Small intestine (tissue), 7 donors: ENCODE data around the gene SPC24. TPM values are rescaled to one million over a fixed set of nuclear protein-coding genes. Genes with fewer than 3 reads are reported as not detected.
"Not testable (repeated sequence)": the region's sequence is repeated elsewhere in the genome, so short reads cannot be mapped to it uniquely, and the experiment has no call there.

ENCODE experiments used
- DNase-seq, 2 donors: peaks; one replicate each; pipeline versions ENCODE4 v3.0.0 to v3.0.0-alpha.2; 2013
- FAIRE-seq: peaks from 2 replicates; lab custom pipeline; 2012; peaks lifted over from hg19 to GRCh38; lab: Jason Lieb, UNC
- H3K27ac ChIP-seq, 3 donors: one replicate each; pipeline ENCODE4 v1.5.1; 2013; ENCODE audit warnings: low read length in 2 of 3, mild to moderate bottlenecking in 2 of 3, control low read depth in 1 of 3, inconsistent platforms in 1 of 3, low read depth in 1 of 3, moderate library complexity in 1 of 3
- H3K27me3 ChIP-seq, 3 donors: one replicate each; pipeline ENCODE4 v1.6.1; 2013; ENCODE audit warnings: low read length in 3 of 3, inconsistent platforms in 1 of 3; ENCODE audit not compliant: control insufficient read depth in 3 of 3, insufficient read depth in 3 of 3
- H3K36me3 ChIP-seq, 3 donors: one replicate each; pipeline ENCODE4 v1.6.1; 2013; ENCODE audit warnings: low read length in 3 of 3, inconsistent platforms in 1 of 3, low read depth in 1 of 3, mild to moderate bottlenecking in 1 of 3, moderate library complexity in 1 of 3; ENCODE audit not compliant: control insufficient read depth in 3 of 3, insufficient read depth in 2 of 3
- H3K4me1 ChIP-seq, 3 donors: one replicate each; pipeline ENCODE4 v1.6.1; 2013; ENCODE audit warnings: low read length in 2 of 3, inconsistent platforms in 1 of 3, low read depth in 1 of 3, mild to moderate bottlenecking in 1 of 3, moderate library complexity in 1 of 3; ENCODE audit not compliant: control insufficient read depth in 3 of 3, insufficient read depth in 2 of 3
- H3K4me3 ChIP-seq, 3 donors: one replicate each; pipeline ENCODE4 v1.5.1; 2013; ENCODE audit warnings: low read length in 3 of 3, control low read depth in 1 of 3, inconsistent platforms in 1 of 3, low read depth in 1 of 3, mild to moderate bottlenecking in 1 of 3, moderate library complexity in 1 of 3
- H3K9me3 ChIP-seq, 2 donors: one replicate each; pipeline ENCODE4 v1.6.1; 2013; ENCODE audit warnings: low read depth in 1 of 2, low read length in 1 of 2; ENCODE audit not compliant: control insufficient read depth in 2 of 2, insufficient read depth in 1 of 2
- WGBS, 3 donors: extraction: QIAGEN DNeasy Blood & Tissue Kit; methylation state at CpG; one replicate each; pipeline ENCODE4 v1.1.7; 2013; 5-methylcytosine and 5-hydroxymethylcytosine counted together
- polyA plus RNA-seq, 4 donors: library from polyadenylated mRNA; stranded (reverse) in 3 of 4; unstranded in 1 of 4; fragments of 200-250 nt in 3 of 4; fragments of 120-200 nt in 1 of 4; gene quantifications; one replicate each; pipeline versions ENCODE4 v1.2.1 to v1.2.3, GENCODE V29; 2013
- donor health status: healthy with polysubstance abuse.
- donor health status: control.
- donor health status: control.
- donor health status: Bipolar disorder and iron deficiency.
- donor health status: healthy.

The SPC24 gene
- polyA plus RNA-seq, 4 donors: 0.27 to 10.9 (median 4.2) TPM

DNA sequence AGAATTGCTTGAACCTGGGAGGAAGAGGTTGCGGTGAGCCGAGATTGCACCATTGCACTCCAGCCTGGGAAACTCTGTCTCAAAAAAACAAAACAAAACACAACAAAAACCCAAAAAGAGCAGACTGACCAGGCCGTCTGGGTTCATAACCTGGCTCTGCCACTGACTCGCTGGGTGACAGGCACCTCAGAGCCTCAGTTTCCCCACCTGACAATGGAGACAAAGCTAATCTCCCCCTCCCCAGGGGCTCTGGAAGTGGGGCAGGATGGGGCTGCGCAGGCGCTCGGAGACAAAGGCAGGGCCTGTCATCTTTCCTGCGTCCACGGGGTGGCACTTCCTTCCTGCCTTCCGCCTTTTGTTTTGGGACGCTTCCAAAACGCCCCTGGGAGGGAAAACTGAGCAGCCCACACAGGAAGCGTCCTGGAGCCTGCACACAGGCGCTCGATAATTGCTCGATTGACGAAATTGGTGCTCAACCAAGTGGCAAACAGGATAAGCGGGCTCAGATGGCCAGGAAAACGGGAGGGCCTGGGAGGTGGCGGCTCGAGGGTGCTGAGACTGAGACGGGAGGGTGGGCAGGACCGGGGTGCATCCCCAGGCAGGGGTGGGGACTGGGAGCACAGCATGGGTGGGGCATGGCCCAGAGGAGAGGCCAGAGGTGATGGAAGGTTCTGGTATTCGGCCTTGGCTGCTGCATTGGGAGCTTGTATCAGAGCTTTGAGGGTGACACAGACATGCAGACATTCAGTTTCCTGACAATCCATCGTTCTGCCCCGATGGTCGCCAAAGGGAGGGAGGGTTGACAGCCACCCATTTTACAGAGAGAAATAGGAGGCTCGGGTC, 17.8 kb downstream of the SPC24 start:
- Histone ChIP-seq H3K36me3 (peaks cover 0 to 13% (median 6%) of the 10 kb centered on the region in 3 donors), H3K9me3 (no peaks in the 10 kb centered on the region), H3K4me3 (peak overlapping the region in 2 of 3 donors; percentile 42 to 45), H3K4me1 (peaks cover 0 to 35% (median 3%) of the 10 kb centered on the region in 3 donors), H3K27ac (peak overlapping the region in 2 of 3 donors; percentile 68 to 82), H3K27me3 (peaks cover 0 to 10% (median 0%) of the 10 kb centered on the region in 3 donors)
- DNase-seq (peak; percentile 63 to 80), FAIRE-seq (no peak)
- 3 to 7% (median 3%) methylated on average over 28 of the region's 28 CpGs for WGBS, 3 donors

DNA sequence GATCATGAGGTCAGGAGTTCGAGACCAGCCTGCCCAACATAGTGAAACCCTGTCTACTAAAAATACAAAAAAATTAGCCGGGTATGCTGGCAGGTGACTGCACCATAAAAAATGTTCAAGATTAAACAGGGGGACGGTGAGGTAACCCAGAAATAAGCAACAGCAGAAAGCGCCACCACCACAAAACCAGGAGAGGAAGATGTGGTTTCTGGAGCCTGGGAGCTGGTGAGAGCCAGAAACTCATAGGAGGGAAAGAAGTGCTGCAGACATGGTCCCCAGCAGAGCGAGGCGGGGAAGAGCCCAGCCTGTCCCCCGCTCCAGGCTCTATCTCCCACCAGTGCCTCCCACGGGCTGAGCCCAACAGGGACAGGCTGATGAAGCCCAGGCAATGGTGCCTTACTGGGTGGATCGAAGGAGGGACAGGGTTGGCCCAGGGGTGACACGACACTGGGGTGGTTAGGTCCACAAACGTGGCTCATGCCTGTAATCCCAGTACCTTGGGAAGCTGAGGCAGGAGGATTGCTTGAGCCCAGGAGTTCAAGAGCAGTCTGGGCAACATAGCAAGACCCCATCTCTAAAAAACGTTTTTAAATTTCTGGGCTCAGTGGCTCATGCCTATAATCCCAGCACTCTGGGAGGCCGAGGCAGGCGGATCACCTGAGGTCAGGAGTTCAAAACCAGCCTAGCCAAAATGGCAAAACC, 19.0 kb downstream of the SPC24 start:
- Histone ChIP-seq H3K36me3 (peaks cover 0 to 23% (median 15%) of the 10 kb centered on the region in 3 donors), H3K27ac (no peak overlapping the region), H3K4me1 (peaks cover 0 to 23% (median 3%) of the 10 kb centered on the region in 3 donors), H3K9me3 (no peaks in the 10 kb centered on the region), H3K27me3 (peaks cover 0 to 10% (median 0%) of the 10 kb centered on the region in 3 donors), H3K4me3 (no peak overlapping the region)
- DNase-seq (no peak), FAIRE-seq (no peak)
- 55 to 83% (median 62%) methylated on average over 14 of the region's 14 CpGs for WGBS, 3 donors

GRCh38 chr19:11131471-11131870, 24.1 kb downstream of the SPC24 start:
- Histone ChIP-seq H3K9me3 (no peaks in the 10 kb centered on the region), H3K4me3 (no peak overlapping the region), H3K27ac (peak overlapping the region in 1 of 3 donors; percentile 24), H3K27me3 (no peaks in the 10 kb centered on the region), H3K4me1 (peaks cover 0 to 4% (median 0%) of the 10 kb centered on the region in 3 donors), H3K36me3 (peaks cover 13 to 71% (median 20%) of the 10 kb centered on the region in 3 donors)
- 72 to 80% (median 74%) methylated on average over 7 of the region's 7 CpGs for WGBS, 3 donors
- no peak for DNase-seq
- no peak for FAIRE-seq

GRCh38 chr19:11130824-11131455, 24.6 kb downstream of the SPC24 start:
- no peak for FAIRE-seq
- no peaks in the 10 kb centered on the region for H3K27me3 ChIP-seq
- peak overlapping the region; percentile 16 to 41 (median 24) for H3K27ac ChIP-seq
- peaks cover 13 to 76% (median 20%) of the 10 kb centered on the region in 3 donors for H3K36me3 ChIP-seq
- no peak overlapping the region for H3K4me3 ChIP-seq
- H3K4me1 ChIP-seq: peaks cover 0 to 4% (median 0%) of the 10 kb centered on the region in 3 donors
- no peaks in the 10 kb centered on the region for H3K9me3 ChIP-seq
- WGBS, 3 donors: 44 to 53% (median 51%) methylated on average over 19 of the region's 19 CpGs
- peak; percentile 90 to 91 for DNase-seq

GRCh38 chr19:11127905-11128304, 27.7 kb downstream of the SPC24 start:
- H3K27ac ChIP-seq: no peak overlapping the region
- H3K36me3 ChIP-seq: peaks cover 19 to 97% (median 23%) of the 10 kb centered on the region in 3 donors
- FAIRE-seq (no peak), DNase-seq (no peak)
- 90 to 94% (median 93%) methylated on average over 15 of the region's 15 CpGs for WGBS, 3 donors
- no peak overlapping the region for H3K4me3 ChIP-seq
- no peaks in the 10 kb centered on the region for H3K27me3 ChIP-seq
- H3K4me1 ChIP-seq: peaks cover 0 to 4% (median 0%) of the 10 kb centered on the region in 3 donors
- no peaks in the 10 kb centered on the region for H3K9me3 ChIP-seq

GRCh38 chr19:11125994-11126685, 29.4 kb downstream of the SPC24 start:
- Histone ChIP-seq H3K27me3 (no peaks in the 10 kb centered on the region), H3K9me3 (no peaks in the 10 kb centered on the region), H3K36me3 (peaks cover 14 to 92% (median 22%) of the 10 kb centered on the region in 3 donors), H3K4me1 (peaks cover 0 to 4% (median 0%) of the 10 kb centered on the region in 3 donors), H3K4me3 (no peak overlapping the region), H3K27ac (no peak overlapping the region)
- FAIRE-seq (no peak), DNase-seq (peak; percentile 76 to 84)
- 58 to 69% (median 61%) methylated on average over 11 of the region's 11 CpGs for WGBS, 3 donors

DNA sequence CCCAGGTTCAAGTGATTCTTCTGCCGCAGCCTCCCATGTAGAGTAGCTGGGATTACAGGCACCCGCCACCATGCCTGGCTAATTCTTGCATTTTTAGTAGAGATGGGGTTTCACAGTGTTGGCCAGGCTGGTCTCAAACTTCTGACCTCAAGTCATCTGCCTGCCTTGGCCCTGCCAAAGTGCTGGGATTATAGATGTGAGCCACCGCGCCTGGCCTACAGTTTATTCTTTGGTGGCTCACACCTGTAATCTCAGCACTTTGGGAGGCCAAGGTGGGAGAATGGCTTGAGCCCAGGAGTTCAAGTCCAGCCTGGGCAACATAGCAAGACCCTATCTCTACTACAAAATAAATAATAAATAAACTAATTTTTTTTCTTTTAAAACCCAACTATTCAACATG, 31.4 kb downstream of the SPC24 start:
- FAIRE-seq: not testable (repeated sequence)

More for the DNA sequence above, 31.4 kb downstream of the SPC24 start:
- not testable (repeated sequence) for H3K27me3 ChIP-seq, H3K9me3 ChIP-seq, H3K4me3 ChIP-seq, H3K4me1 ChIP-seq, DNase-seq, H3K27ac ChIP-seq
- WGBS, 3 donors: 97 to 100% (median 99%) methylated on average over 4 of the region's 4 CpGs
- peaks cover 17 to 92% (median 32%) of the 10 kb centered on the region in 3 donors for H3K36me3 ChIP-seq
